ENCODE measurements around the gene CYP1B1.

The CYP1B1 gene

DNA sequence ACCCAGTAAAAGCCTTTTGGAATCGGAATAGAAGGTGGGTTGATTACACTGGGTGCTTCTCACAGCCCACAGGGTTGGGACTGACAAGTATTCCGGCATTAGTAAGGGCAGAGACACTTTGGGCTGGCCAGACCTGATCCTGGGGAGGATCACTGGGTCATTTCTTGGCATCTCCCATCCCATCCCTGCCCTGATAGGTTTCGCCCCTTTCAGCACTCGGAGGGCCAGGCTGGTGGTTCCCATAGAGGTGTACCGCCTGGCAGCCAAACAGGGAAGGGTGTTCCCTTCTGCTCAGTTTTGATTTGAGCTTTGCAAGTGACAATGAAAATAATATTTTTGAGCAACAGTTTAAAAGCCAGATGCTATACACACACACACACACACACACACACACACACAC is 37.3 kb downstream of the CYP1B1 start:
- DNase-seq, result no peak
- H2AFZ ChIP-seq (ENCODE audit: low read length), result no peak overlapping the region

DNA sequence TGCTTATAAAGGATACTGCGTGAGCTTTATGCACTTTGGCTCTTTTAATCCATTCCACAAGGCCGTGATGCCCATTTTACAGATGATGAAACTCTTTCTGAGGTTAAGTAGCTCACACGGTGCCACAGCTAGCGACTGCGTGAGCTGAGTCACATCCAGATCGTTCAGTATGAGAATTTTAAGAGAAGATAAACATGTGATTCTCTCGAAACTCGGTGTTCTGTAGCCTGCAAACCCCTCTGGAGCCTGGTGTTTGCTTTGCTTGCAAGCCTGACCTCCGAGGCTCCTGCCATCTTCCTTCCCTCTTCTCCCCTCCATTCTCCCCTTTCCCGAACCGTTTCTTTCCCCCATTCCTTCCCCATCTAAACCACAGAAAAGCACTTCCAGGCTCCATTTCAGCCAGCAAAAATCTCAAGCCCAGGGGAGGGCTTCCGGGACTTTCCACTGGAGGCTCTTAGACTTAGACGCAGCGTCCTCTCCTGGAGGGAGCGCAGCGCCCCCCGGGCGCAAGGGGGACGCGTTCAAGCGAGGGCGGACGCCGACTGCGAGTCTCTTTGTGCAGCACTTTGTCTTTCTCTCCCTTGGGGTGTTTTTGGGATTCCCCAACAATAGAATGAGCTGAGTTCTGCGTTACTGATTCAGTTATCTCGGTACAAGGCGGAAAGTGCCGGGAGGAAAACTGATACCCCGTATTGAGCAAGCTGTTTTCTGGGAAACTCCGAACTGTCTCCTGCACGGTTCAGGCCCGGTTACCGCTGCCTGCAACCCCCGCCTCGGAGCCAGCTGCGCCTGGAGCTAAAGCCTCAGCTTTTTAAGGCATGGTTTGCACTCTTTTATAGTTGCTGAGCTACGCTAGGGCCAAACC is 38.0 kb downstream of the CYP1B1 start:
- Histone ChIP-seq H3K36me3 (replicated peaks; ENCODE audit: insufficient read depth, low read length) (no peaks in the 10 kb centered on the region), H3F3A (ENCODE audit: insufficient read depth, low read length) (no peaks in the 10 kb centered on the region), H2AFZ (ENCODE audit: low read length) (no peak overlapping the region), H3K79me2 (ENCODE audit: low read length) (no peaks in the 10 kb centered on the region), H3K9ac (ENCODE audit: low read length) (no peak overlapping the region), H4K20me1 (ENCODE audit: insufficient read depth, low read length) (no peaks in the 10 kb centered on the region), H3K4me3 (ENCODE audit: low read length) (no peak overlapping the region), H3K27me3 (replicated peaks; ENCODE audit: insufficient read depth, low read length) (no peaks in the 10 kb centered on the region), H3K27ac (ENCODE audit: low read length) (no peak overlapping the region), H3K9me3 (replicated peaks; ENCODE audit: insufficient read depth, low read length) (no peaks in the 10 kb centered on the region), H3K4me2 (ENCODE audit: low read depth, low read length) (no peak overlapping the region), H3K9me2 (replicated peaks; ENCODE audit: insufficient read depth, low read length) (no peaks in the 10 kb centered on the region), H3K4me1 (ENCODE audit: low read length) (no peaks in the 10 kb centered on the region)
- TF ChIP-seq EZH2 (optimal IDR thresholded peaks at IDR 0.05; ENCODE audit: low read depth, low read length), result no peak
- TF ChIP-seq, protein P1, sequence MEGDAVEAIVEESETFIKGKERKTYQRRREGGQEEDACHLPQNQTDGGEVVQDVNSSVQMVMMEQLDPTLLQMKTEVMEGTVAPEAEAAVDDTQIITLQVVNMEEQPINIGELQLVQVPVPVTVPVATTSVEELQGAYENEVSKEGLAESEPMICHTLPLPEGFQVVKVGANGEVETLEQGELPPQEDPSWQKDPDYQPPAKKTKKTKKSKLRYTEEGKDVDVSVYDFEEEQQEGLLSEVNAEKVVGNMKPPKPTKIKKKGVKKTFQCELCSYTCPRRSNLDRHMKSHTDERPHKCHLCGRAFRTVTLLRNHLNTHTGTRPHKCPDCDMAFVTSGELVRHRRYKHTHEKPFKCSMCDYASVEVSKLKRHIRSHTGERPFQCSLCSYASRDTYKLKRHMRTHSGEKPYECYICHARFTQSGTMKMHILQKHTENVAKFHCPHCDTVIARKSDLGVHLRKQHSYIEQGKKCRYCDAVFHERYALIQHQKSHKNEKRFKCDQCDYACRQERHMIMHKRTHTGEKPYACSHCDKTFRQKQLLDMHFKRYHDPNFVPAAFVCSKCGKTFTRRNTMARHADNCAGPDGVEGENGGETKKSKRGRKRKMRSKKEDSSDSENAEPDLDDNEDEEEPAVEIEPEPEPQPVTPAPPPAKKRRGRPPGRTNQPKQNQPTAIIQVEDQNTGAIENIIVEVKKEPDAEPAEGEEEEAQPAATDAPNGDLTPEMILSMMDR (IDR thresholded peaks at IDR 0.05; ENCODE audit: low read length), result no peak
- TF ChIP-seq EZH2phosphoT487 (IDR thresholded peaks at IDR 0.05; ENCODE audit: low read length), result no peak
- DNase-seq, result no peak

More for the DNA sequence above, 37.3 kb downstream of the CYP1B1 start:
- Histone ChIP-seq H3K4me3 (ENCODE audit: low read length) (no peak overlapping the region), H3K9me3 (replicated peaks; ENCODE audit: insufficient read depth, low read length) (no peaks in the 10 kb centered on the region), H3K4me1 (ENCODE audit: low read length) (no peaks in the 10 kb centered on the region), H3K4me2 (ENCODE audit: low read depth, low read length) (no peak overlapping the region), H4K20me1 (ENCODE audit: insufficient read depth, low read length) (no peaks in the 10 kb centered on the region), H3K27me3 (replicated peaks; ENCODE audit: insufficient read depth, low read length) (no peaks in the 10 kb centered on the region), H3K9ac (ENCODE audit: low read length) (no peak overlapping the region), H3F3A (ENCODE audit: insufficient read depth, low read length) (no peaks in the 10 kb centered on the region), H3K79me2 (ENCODE audit: low read length) (no peaks in the 10 kb centered on the region), H3K27ac (ENCODE audit: low read length) (no peak overlapping the region), H3K9me2 (replicated peaks; ENCODE audit: insufficient read depth, low read length) (no peaks in the 10 kb centered on the region), H3K36me3 (replicated peaks; ENCODE audit: insufficient read depth, low read length) (no peaks in the 10 kb centered on the region)
- TF ChIP-seq, protein P1 (IDR thresholded peaks at IDR 0.05; ENCODE audit: low read length), result no peak
- no peak for TF ChIP-seq EZH2 (optimal IDR thresholded peaks at IDR 0.05; ENCODE audit: low read depth, low read length)
- TF ChIP-seq EZH2phosphoT487 (IDR thresholded peaks at IDR 0.05; ENCODE audit: low read length), result no peak

DNA sequence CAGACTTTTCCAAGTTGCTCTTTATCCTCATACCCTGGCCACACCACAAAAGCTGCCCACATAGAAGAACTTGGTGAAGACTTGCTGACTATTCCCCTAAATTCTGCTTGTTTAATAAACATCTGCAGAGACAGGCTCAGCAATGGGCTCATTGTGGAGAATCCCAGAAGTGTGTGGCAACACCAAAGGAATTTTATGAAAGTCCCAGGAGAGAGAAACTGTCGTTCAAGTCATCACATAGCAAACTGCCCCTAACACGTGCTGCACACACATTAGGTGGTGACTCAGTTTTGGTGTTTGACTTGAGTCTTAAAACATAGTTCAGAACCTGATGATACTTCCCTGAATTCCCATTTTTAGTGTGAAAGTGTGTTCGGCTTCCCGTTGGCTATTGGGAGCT is 38.6 kb downstream of the CYP1B1 start:
- no peaks in the 10 kb centered on the region for H4K20me1 ChIP-seq (ENCODE audit: insufficient read depth, low read length)
- DNase-seq, result no peak
- TF ChIP-seq, protein P1 (IDR thresholded peaks at IDR 0.05; ENCODE audit: low read length), result no peak
- no peak for TF ChIP-seq EZH2phosphoT487 (IDR thresholded peaks at IDR 0.05; ENCODE audit: low read length)
- no peak for TF ChIP-seq EZH2 (optimal IDR thresholded peaks at IDR 0.05; ENCODE audit: low read depth, low read length)
- H3K4me3 ChIP-seq (ENCODE audit: low read length), result no peak overlapping the region
- no peaks in the 10 kb centered on the region for H3K36me3 ChIP-seq (replicated peaks; ENCODE audit: insufficient read depth, low read length)
- no peaks in the 10 kb centered on the region for H3K79me2 ChIP-seq (ENCODE audit: low read length)
- no peaks in the 10 kb centered on the region for H3K4me1 ChIP-seq (ENCODE audit: low read length)
- H3K9ac ChIP-seq (ENCODE audit: low read length), result no peak overlapping the region
- no peak overlapping the region for H3K27ac ChIP-seq (ENCODE audit: low read length)
- no peaks in the 10 kb centered on the region for H3K9me2 ChIP-seq (replicated peaks; ENCODE audit: insufficient read depth, low read length)
- H3K4me2 ChIP-seq (ENCODE audit: low read depth, low read length), result no peak overlapping the region
- H3K27me3 ChIP-seq (replicated peaks; ENCODE audit: insufficient read depth, low read length), result no peaks in the 10 kb centered on the region
- H3K9me3 ChIP-seq (replicated peaks; ENCODE audit: insufficient read depth, low read length), result no peaks in the 10 kb centered on the region
- H2AFZ ChIP-seq (ENCODE audit: low read length), result no peak overlapping the region
- no peaks in the 10 kb centered on the region for H3F3A ChIP-seq (ENCODE audit: insufficient read depth, low read length)
